Body of pancreas (tissue), 4 donors: ENCODE measurements around the gene DDX1.

Source experiments
- POLR2A ChIP-seq, 3 donors: fragments of 450-650 bp; IDR thresholded peaks; one replicate each; pipeline ENCODE4 v1.6.1; 2016; ENCODE audit warnings: antibody characterized with exemption in 3 of 3, mild to moderate bottlenecking in 2 of 3
- TF ChIP-seq, protein P1 (sequence below), 7 experiments: fragments of 450-650 bp in 4 of 7; fragments of 200-600 bp in 3 of 7; sonication (generic) in 3 of 7; IDR thresholded peaks; one replicate each; pipeline ENCODE4 v1.5.1; 2016 to 2019; ENCODE audit warnings: antibody characterized with exemption in 7 of 7

DNA sequence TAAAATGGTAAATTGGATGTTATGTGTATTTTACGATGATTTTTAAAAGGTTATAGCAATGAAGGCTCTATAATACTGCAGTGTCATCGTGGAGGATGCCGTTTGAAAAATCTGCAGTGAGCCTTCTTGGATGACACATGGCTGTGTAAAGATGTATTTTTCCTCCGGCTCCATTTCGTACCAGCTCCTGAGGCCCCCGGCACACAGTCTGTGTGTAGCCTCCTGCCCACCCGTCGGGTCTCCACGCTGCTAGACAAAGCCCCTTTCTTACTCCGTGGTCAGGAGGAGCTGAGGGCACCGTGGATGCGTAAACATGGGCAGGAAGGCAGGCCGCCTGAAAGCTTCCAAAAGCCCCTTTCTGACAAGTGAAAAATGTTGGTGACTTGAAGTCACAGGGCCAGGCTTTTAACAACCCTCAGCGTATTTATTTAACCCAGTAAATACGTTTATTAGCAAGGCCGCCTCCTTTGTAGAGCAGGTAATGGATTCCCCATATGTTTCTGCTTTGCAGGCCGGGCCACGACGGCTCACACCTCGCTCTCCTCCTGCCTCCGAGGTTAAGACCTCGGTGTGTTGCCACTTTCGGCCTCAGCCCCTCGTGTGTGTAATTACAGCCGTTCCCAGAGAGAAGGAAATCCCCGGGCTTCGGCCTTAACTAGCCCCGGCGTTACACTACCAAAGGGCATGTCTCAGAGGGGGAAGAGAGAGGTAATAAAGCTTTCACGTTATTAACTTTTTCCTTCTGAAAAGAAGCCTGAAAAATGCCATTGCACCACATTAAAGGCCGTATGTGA lies 72.8 kb downstream of the DDX1 start:
- TF ChIP-seq POLR2A (IDR thresholded peaks at IDR 0.05), result no peak
- TF ChIP-seq, protein P1, sequence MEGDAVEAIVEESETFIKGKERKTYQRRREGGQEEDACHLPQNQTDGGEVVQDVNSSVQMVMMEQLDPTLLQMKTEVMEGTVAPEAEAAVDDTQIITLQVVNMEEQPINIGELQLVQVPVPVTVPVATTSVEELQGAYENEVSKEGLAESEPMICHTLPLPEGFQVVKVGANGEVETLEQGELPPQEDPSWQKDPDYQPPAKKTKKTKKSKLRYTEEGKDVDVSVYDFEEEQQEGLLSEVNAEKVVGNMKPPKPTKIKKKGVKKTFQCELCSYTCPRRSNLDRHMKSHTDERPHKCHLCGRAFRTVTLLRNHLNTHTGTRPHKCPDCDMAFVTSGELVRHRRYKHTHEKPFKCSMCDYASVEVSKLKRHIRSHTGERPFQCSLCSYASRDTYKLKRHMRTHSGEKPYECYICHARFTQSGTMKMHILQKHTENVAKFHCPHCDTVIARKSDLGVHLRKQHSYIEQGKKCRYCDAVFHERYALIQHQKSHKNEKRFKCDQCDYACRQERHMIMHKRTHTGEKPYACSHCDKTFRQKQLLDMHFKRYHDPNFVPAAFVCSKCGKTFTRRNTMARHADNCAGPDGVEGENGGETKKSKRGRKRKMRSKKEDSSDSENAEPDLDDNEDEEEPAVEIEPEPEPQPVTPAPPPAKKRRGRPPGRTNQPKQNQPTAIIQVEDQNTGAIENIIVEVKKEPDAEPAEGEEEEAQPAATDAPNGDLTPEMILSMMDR (IDR thresholded peaks at IDR 0.05), result no peak
